Measurements from ENCODE around the gene MED29. TPM values are rescaled to one million over a fixed set of nuclear protein-coding genes. Genes with fewer than 3 reads are reported as not detected.

Gene MED29
- total and polyA plus RNA-seq, 2 of the 13 experiments (the other 11 are each of a cell fraction or from before 2014, with no cell fraction given): 14.0 to 19.7 TPM

DNA sequence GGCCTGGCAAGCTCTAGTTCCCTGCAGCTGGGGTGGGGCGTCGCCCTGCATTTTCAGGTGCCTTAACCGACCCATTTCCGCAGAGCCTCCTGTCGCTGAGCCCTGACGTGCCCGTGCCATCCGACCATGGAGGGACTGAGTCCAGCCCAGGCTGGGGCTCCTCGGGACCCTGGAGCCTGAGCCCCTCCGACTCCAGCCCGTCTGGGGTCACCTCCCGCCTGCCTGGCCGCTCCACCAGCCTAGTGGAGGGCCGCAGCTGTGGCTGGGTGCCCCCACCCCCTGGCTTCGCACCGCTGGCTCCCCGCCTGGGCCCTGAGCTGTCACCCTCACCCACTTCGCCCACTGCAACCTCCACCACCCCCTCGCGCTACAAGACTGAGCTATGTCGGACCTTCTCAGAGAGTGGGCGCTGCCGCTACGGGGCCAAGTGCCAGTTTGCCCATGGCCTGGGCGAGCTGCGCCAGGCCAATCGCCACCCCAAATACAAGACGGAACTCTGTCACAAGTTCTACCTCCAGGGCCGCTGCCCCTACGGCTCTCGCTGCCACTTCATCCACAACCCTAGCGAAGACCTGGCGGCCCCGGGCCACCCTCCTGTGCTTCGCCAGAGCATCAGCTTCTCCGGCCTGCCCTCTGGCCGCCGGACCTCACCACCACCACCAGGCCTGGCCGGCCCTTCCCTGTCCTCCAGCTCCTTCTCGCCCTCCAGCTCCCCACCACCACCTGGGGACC is 16.6 kb downstream of the MED29 start (continued):
- TF ChIP-seq RELA (CRISPR knock-in tag; IDR thresholded peaks at IDR 0.05) (no peak), IKZF4 (CRISPR knock-in tag; IDR thresholded peaks at IDR 0.05; ENCODE audit: borderline replicate concordance, low read depth, not compliant biosample characterization) (no peak), BHLHE40 (IDR thresholded peaks at IDR 0.05; ENCODE audit: low read length) (no peak), ZSCAN12 (CRISPR knock-in tag; IDR thresholded peaks at IDR 0.05) (no peak), ZNF816 (CRISPR knock-in tag; IDR thresholded peaks at IDR 0.05; ENCODE audit: borderline replicate concordance) (no peak), ZBTB38 (CRISPR knock-in tag; IDR thresholded peaks at IDR 0.05) (peak; percentile 88), ZNF34 (CRISPR knock-in tag; IDR thresholded peaks at IDR 0.05; ENCODE audit: borderline replicate concordance) (no peak), ZNF335 (CRISPR knock-in tag; IDR thresholded peaks at IDR 0.05) (no peak), ZMYM3 (CRISPR knock-in tag; IDR thresholded peaks at IDR 0.05) (no peak), SPEN (CRISPR knock-in tag; IDR thresholded peaks at IDR 0.05; ENCODE audit: low read depth) (peak; percentile 45; the same call in 1 of the 2 replicates), ZNF44 (CRISPR knock-in tag; IDR thresholded peaks at IDR 0.05) (no peak), ZFX (CRISPR knock-in tag; IDR thresholded peaks at IDR 0.05; ENCODE audit: low read depth) (peak; percentile 45; the same call in 1 of the 2 replicates), ZFP90 (CRISPR knock-in tag; IDR thresholded peaks at IDR 0.05; ENCODE audit: borderline replicate concordance) (no peak), MTA1 (CRISPR knock-in tag; IDR thresholded peaks at IDR 0.05; ENCODE audit: borderline replicate concordance) (no peak), SP5 (CRISPR knock-in tag; IDR thresholded peaks at IDR 0.05; ENCODE audit: borderline replicate concordance, low read depth) (no peak), SMYD3 (CRISPR knock-in tag; IDR thresholded peaks at IDR 0.05) (no peak)
- TF ChIP-seq, protein P1, sequence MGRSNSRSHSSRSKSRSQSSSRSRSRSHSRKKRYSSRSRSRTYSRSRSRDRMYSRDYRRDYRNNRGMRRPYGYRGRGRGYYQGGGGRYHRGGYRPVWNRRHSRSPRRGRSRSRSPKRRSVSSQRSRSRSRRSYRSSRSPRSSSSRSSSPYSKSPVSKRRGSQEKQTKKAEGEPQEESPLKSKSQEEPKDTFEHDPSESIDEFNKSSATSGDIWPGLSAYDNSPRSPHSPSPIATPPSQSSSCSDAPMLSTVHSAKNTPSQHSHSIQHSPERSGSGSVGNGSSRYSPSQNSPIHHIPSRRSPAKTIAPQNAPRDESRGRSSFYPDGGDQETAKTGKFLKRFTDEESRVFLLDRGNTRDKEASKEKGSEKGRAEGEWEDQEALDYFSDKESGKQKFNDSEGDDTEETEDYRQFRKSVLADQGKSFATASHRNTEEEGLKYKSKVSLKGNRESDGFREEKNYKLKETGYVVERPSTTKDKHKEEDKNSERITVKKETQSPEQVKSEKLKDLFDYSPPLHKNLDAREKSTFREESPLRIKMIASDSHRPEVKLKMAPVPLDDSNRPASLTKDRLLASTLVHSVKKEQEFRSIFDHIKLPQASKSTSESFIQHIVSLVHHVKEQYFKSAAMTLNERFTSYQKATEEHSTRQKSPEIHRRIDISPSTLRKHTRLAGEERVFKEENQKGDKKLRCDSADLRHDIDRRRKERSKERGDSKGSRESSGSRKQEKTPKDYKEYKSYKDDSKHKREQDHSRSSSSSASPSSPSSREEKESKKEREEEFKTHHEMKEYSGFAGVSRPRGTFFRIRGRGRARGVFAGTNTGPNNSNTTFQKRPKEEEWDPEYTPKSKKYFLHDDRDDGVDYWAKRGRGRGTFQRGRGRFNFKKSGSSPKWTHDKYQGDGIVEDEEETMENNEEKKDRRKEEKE (IDR thresholded peaks at IDR 0.05): no peak
- TF ChIP-seq, protein P2, sequence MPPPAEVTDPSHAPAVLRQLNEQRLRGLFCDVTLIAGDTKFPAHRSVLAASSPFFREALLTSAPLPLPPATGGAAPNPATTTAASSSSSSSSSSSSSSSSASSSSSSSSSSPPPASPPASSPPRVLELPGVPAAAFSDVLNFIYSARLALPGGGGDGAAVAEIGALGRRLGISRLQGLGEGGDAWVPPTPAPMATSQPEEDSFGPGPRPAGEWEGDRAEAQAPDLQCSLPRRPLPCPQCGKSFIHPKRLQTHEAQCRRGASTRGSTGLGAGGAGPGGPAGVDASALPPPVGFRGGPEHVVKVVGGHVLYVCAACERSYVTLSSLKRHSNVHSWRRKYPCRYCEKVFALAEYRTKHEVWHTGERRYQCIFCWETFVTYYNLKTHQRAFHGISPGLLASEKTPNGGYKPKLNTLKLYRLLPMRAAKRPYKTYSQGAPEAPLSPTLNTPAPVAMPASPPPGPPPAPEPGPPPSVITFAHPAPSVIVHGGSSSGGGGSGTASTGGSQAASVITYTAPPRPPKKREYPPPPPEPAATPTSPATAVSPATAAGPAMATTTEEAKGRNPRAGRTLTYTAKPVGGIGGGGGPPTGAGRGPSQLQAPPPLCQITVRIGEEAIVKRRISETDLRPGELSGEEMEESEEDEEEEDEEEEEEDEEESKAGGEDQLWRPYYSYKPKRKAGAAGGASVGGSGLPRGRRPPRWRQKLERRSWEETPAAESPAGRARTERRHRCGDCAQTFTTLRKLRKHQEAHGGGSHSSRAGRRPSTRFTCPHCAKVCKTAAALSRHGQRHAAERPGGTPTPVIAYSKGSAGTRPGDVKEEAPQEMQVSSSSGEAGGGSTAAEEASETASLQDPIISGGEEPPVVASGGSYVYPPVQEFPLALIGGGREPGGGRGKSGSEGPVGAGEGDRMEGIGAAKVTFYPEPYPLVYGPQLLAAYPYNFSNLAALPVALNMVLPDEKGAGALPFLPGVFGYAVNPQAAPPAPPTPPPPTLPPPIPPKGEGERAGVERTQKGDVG (CRISPR knock-in tag; IDR thresholded peaks at IDR 0.05; ENCODE audit: borderline replicate concordance): no peak
- TF ChIP-seq, protein P3, sequence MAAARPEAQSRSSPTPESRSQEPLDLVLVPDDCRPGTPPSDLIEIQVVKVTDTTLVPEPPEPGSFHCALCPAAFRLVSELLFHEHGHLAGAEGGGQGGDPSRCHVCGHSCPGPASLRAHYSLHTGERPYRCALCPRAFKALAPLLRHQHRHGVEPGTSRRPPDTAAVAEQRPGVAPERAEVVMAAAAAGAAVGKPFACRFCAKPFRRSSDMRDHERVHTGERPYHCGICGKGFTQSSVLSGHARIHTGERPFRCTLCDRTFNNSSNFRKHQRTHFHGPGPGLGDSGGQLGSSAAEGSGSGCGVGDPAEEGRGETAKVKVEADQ (CRISPR knock-in tag; IDR thresholded peaks at IDR 0.05; ENCODE audit: borderline replicate concordance): peak; percentile 23; the same call in 1 of the 2 replicates
- TF ChIP-seq, protein P4, sequence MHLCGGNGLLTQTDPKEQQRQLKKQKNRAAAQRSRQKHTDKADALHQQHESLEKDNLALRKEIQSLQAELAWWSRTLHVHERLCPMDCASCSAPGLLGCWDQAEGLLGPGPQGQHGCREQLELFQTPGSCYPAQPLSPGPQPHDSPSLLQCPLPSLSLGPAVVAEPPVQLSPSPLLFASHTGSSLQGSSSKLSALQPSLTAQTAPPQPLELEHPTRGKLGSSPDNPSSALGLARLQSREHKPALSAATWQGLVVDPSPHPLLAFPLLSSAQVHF (CRISPR knock-in tag; IDR thresholded peaks at IDR 0.05): no peak

Data from HepG2 (cell line).